Upper lobe of left lung (tissue), 4 donors: ENCODE measurements around the gene FBXL15.

Experiments used
- CTCF ChIP-seq, 6 experiments: fragments of 450-650 bp in 4 of 6; fragments of 200-600 bp in 2 of 6; sonication (generic) in 2 of 6; IDR thresholded peaks; one replicate each; pipeline ENCODE4 v1.5.1; 2016 to 2019; ENCODE audit warnings: antibody characterized with exemption in 6 of 6
- EP300 ChIP-seq, 4 donors: sonication (generic); formaldehyde crosslinking; IDR thresholded peaks; one replicate each; pipeline ENCODE4 v1.5.1; 2017; ENCODE audit warnings: antibody characterized with exemption in 4 of 4, control low read depth in 2 of 4
- POLR2A ChIP-seq, 4 donors: fragments of 450-650 bp; IDR thresholded peaks; one replicate each; pipeline ENCODE4 v1.5.1; 2016 to 2017; ENCODE audit warnings: antibody characterized with exemption in 4 of 4, mild to moderate bottlenecking in 2 of 4
- POLR2AphosphoS5 ChIP-seq, 2 donors: sonication (generic); formaldehyde crosslinking; IDR thresholded peaks; one replicate each; pipeline ENCODE4 v1.5.1; 2017; ENCODE audit warnings: antibody characterized with exemption in 2 of 2

- no peak for TF ChIP-seq CTCF (IDR thresholded peaks at IDR 0.05)
- no peak for TF ChIP-seq EP300 (IDR thresholded peaks at IDR 0.05)
- no peak for TF ChIP-seq POLR2A (IDR thresholded peaks at IDR 0.05)
- no peak for TF ChIP-seq POLR2AphosphoS5 (IDR thresholded peaks at IDR 0.05)
Observed at GRCh38 chr10:102418622-102419268, 1.9 kb upstream of the FBXL15 start, which contains the start of gene PSD.
